NCI-H748 (cell line): ENCODE results near the gene GTF3C1.

ENCODE experiments used
- DNase-seq: peaks from one replicate; lab custom pipeline; 2025; ENCODE audit not compliant: unreplicated experiment; lab: John Stamatoyannopoulos, UW

Gene GTF3C1

DNA sequence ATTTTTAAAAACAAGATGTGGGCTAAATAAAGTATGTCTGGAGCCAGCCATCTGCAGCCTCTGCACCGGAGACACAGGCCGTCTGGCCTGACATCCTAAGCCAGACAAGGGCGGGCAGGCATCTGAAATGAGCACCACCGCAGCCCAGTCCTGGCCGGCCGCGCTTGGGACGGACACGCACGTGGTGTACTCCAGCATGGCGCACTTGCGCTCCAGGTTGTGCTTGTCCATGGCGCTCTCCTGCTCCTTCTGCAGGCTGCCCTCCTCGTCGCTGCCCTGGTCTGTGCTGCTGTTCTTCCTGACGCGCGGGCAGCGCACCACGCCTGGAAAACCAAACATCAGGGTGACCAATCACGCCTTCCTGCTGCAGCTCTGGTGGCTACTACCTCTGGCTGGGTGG is 60.3 kb downstream of the GTF3C1 start:
- DNase-seq = no peak

DNA sequence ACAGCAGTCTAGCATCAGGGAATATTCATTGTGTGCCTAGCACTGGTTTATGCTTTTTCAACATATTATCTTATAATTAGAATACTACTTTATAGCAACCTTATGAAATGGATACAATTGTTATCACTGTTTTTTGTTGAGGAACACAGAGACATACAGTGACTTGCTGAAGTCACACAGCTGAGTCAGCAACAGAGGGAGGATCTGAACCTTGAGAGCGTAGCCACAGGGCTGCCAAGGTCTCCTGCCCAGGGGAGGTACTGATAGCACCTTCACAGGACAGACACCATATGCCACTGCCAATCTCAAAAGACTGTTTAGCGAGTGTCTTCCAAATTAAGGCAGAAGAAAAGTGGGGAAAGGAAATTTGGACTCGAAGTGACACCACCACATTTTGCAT is 63.0 kb downstream of the GTF3C1 start:
- DNase-seq = no peak

DNA sequence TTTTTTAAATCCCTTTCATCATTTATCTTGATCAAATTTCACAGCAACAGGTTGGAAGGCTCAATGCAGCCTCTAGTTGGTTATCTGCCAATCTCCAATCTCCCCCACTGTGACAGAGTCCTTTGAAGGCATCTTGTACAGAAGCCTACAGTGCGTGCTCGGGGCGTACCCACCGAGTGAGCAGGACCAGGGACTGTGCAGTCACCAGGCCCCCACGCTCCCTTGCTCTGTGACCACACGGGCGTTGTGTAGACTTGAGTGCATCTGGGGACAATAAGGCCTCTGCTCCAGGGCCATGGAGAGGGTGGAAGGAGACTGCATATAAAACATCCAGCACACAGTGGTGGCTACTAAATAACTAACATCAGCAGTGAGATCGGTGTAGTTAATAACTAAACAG is 63.4 kb downstream of the GTF3C1 start:
- no peak for DNase-seq

GRCh38 chr16:27485811-27486210 is 63.9 kb downstream of the GTF3C1 start:
- no peak for DNase-seq

- DNase-seq = no peak
Measured at GRCh38 chr16:27485126-27485525, 64.6 kb downstream of the GTF3C1 start.

- DNase-seq = no peak
Measured at GRCh38 chr16:27483624-27484023, 66.1 kb downstream of the GTF3C1 start.

- no peak for DNase-seq
Measured at GRCh38 chr16:27483088-27483437, 66.7 kb downstream of the GTF3C1 start.

DNA sequence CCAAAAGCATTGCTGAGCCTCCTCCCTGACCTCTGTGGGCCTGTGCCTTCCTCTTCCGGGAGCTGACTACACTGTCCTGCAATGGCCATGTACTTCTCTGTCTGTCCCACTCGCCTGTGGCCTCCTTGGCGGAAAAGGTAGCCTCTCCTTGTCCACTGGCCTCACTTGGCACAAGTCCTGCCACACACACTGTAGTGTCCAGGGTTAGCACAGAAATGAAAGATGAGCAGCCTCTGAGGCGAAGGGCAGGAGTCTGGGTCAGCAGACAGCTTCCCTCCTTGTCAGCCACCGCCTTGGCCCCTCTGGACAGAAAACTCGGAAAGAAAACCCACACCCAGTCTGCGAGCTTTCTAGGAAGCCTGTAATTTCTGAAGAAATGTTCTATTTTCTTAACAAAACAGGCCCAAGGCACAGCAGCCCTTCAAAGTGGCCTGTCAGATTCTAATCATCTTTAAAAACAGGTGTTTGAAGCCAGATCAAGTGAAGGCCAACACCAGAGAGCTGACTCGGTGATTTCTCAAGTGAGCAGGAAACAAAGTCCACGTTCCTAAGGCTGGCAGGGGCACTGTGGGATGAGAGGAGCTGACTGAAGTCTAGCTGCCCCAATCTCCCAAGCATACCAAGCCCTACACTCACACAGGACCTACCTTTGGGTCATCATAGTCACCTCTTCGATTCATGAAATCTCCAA is 67.2 kb downstream of the GTF3C1 start:
- no peak for DNase-seq

GRCh38 chr16:27481282-27481934 is 68.3 kb downstream of the GTF3C1 start:
- DNase-seq = no peak

GRCh38 chr16:27480761-27481160 is 69.0 kb downstream of the GTF3C1 start:
- DNase-seq = no peak

DNA sequence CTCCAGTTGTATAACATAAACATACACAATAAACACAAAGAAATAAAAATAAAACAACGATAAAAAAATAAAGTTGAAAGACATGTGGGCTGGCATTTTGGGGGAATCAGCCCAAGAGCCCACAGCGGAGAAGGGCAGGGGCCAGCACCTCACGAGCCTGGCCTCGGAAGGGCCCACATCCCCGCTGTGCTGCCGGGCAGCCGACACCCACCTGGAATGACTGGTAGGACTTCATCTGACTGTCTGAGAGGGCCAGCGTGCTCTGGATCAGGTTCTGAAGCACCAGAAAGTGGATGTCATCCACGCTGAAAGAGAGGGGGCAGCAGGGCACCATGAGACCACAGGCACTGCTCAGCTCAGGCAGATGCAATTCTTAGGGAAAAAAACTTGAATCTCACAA is 73.5 kb downstream of the GTF3C1 start:
- DNase-seq = no peak

DNA sequence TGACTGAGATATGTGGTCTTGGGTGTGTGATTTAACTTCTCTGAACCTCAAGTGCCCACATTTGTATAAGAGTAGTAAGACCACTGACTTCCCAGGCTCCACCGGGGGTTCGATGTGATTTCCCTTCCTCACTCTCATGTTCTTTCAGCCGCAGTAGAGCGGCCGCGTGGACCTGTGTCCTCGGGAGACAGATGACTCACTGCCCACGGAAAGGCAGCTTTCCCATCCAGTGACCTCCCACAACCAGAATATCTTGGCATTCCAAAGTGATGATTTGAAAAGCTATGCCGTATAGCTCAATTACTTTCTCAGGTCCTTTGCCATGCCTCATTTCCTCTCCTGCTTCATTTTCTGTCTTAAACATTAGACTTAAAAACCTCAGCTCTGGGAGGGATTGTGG is 74.2 kb downstream of the GTF3C1 start:
- DNase-seq = no peak

DNA sequence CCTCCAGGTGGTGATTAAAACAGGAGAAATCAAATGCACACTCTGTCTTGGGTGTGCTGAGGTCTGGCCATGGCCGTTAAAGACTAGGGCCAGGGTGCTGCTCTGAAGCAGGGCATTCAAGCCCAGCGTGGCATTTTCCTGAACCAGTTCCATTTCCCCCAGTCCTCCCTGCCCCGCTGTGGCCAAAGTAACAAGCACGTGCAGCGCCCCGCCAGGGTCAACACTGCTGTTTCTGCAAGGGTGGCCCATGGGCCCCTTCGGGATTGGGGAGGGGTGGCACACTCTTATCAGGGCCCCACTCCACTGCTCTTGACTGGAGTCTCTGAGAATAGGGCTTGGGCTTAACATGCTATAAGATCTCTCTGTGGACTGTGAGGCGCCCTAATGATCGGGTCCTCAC is 74.8 kb downstream of the GTF3C1 start:
- no peak for DNase-seq

DNA sequence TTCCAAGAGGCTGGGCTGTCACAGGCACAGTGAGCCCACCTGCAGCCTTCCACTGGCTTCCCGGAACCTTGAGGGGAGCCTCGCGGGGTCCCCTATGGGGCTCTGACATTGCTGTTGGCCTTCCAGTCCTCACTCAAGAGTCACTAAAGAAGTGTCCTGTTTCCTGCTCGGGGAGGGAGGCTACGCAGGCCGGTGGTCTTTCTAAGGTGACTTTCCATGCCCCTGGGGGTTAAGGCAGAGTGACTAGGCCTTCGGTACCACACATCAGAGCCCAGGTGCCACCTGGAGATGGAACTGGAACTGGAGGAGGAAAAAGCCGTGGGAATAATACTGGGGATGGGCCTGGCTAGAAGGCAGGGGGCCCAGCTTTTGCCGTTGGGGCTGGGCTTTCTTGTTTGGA is 75.7 kb downstream of the GTF3C1 start:
- DNase-seq = no peak

DNA sequence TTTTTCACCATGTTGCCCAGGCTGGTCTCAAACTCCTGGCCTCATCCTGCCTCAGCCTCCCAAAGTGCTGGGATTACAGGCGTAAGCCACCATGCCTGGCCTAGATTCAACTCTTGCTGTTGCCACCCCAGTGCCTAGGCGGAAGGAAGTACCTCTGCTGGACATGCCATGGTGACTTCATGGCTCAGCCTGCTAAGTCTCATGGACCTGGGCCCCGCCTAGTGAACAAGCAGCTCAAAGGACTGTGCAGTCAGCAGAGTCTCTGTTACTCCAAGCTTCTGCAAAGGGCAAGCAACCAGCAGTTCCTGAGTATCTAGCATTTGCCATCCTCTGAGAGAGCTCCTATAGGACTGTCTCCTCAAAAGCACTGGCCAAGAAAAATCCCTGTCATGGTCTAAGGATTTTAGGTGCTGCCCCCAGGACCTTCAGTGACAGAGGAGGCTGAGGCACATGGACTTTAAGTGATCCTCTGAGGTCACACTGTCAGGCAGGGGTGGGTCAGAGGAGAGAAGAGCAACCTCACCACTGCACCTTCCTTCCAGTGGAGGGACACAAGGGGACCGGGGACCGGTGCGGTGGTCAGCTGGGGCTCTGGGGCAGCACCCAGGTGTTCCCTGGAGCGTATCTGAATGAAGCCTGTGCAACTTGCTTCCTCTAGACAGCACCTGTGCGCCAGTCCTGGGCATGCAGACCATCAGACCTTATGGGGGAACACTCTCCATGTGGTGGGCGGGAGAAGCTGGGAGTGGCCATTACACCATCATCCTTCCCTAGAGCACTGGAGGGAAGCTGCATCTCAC is 76.4 kb downstream of the GTF3C1 start:
- DNase-seq = no peak

- DNase-seq = no peak
Measured at GRCh38 chr16:27472091-27473020, 77.4 kb downstream of the GTF3C1 start.

- no peak for DNase-seq
Measured at GRCh38 chr16:27471661-27472060, 78.1 kb downstream of the GTF3C1 start.

DNA sequence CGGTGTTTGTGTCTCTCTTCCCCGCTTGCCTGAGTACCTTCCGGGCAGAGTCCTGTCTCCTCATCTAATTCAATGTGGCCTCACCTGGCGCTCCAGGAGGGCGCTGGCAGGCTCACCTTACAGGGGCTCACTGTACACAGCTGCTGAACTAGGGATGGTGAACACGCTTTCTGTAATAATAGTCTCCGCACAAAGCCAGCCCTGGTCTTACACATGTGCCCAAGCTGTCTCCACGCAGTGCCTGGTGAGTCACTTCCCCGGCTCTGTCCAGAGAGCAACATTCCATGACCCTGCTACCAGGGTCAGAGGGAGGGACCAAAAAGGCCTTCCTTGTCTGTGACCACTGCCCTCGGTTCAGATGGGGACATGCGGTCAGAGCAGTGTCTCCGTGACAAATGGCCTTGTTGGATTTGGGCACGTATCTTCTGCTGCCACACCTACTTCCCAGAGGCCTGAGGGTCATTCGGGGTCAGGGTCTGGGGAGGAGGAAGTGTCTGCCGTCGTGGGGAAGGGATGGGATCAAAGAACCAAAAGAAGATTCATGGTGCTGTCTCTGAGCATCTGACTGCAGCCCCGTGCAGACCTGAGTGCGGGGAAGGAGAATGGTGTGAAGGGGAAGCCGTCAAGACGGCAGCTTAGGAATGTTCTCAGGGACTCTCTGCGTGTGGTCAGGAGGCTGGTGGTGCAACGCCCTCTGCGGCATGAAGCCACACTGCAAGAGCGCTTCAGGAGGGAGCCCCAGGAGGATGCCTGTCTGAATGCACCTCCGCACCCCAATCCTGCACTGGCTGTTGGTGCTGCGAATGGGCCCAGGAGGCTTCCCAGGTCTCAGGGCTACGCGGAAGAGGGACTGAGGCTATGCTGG is 78.9 kb downstream of the GTF3C1 start:
- DNase-seq = no peak

DNA sequence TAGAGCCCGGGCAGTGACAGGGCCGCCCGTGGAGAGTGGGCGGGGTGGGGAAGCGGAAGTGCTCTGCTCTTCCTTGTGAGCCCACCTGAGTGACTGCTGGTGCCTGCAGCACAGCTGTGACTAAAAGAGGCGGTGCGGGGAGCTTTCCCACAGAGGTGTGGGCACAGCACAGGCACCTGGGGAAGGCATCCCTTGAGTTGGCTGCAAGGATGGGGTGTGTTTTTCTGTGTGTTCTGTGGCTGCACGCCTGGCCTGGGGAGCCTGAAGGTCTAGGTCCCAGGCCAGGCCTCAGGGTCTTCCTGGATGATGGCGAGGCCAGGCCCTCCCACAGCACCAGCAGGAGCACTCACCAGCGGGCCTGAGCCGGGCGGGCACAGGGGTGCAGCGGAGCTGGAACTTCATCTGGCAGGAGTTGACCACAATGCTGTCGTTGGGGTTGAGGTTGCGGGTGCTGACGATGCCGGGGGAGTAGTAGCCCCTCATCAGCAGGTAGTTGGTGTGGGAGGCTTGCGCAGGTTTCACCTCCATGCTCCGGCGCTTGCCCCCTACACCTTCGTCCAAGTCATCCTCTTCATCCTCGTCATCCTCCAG is 80.7 kb downstream of the GTF3C1 start:
- DNase-seq = no peak

- DNase-seq = no peak
Measured at GRCh38 chr16:27465483-27465879, 84.2 kb downstream of the GTF3C1 start.
